Bone marrow (tissue), 2 donors: ENCODE results near the gene CRTC1.
"Not testable (repeated sequence)": the region's sequence is repeated elsewhere in the genome, so short reads cannot be mapped to it uniquely, and the experiment has no call there.

Experiments used
- DNase-seq, 2 donors: peaks; one replicate each; lab custom pipeline; 2025; lab: John Stamatoyannopoulos, UW

CRTC1 gene

DNA sequence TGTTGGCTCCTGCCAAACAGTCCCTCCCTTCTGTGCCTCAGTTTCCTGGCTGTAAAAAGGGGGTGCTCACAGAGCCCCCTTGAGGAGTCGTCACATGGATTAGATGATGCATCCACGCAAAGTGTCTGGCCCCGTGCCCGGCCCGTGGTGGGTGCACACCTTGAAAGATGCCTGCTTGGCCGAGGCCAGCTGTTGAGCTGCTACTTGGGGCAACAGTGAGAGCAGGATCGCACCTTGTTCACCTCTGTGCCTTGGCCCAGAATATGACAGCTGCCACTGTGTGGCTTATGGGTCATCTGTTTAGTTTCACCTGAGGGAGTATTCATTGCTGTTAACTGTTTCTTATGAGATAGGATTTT lies 17.7 kb downstream of the CRTC1 start:
- no peak for DNase-seq

DNA sequence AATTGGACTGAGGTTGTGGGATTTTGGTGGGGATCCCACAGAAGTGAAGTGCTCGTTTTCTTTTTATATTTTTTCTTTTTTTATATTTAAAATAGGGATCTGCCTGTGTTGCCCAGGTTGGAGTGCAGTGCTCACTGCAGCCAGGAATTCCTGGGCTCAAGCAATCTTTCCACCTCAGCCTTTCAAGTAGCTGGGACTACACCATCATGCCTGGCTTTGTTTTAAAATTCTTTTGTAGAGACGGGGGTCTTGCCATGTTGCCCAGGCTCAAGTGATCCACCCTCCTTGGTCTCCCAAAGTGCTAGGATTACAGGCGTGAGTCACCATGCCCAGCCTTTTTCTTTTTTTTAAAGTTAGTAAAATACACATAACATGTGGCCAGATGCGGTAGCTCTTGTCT lies 20.6 kb downstream of the CRTC1 start:
- no peak for DNase-seq

DNA sequence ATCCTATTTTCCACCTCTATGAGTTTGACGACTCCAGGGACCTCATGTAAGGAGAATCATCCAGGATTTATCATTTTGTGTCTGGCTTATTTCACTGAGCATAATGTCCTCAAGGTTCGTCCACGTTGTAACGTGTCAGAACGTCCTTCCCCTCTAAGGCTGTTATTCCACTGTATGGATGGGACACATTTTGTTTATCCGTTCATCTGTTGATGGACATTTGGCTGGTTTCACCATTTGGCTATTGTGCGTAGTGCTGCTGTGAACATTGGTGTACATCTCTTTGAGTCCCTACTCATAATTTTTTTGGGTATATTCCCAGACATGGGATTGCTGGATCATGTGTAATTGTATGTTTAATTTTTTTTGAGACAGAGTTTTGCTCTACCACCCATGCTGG lies 21.5 kb downstream of the CRTC1 start:
- DNase-seq: no peak

GRCh38 chr19:18708452-18709231 lies 25.2 kb downstream of the CRTC1 start:
- no peak for DNase-seq

DNA sequence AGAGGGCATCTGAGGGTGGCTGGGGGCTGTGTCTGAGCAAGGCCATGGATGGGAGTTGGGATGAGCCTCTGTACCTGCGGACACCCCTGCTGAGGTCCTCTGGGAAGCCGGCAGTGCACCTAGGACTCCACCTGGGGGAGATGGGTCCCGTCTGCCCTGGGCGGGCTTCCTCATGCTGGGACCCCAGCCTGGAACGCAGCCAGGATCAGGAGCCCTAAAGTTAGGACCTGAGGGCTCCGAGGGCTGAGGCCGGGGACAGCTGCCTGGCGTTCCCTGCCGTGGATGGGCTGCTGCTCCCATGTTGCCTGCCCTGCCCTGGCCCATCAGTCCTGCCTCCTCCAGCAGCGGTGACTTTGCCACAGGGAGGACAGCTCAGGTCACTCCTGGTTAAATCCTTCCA lies 26.1 kb downstream of the CRTC1 start:
- DNase-seq: no peak

GRCh38 chr19:18710186-18710585 lies 26.7 kb downstream of the CRTC1 start:
- DNase-seq: no peak

- no peak for DNase-seq
Measured at GRCh38 chr19:18710996-18711751, 27.7 kb downstream of the CRTC1 start.

DNA sequence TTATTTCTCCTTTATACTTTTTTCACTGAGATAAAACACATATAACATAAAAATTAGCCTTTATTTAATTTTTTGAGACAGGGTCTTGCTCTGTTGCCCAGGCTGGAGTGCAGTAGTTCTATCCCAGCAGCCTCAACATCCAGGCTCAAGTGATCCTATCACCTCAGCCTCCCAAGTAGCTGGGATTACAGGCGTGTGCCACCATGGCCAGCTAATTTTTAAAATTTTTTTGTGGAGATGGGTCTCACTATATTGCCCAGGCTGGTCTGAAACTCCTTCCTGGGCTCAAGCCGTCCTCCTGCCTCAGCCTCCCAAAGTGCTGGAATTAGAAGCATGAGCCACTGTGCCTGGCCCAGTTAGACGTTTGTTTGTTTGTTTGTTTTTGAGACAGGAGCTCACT lies 28.4 kb downstream of the CRTC1 start:
- DNase-seq: no peak

GRCh38 chr19:18712981-18713380 lies 29.5 kb downstream of the CRTC1 start:
- no peak for DNase-seq

- no peak for DNase-seq
Measured at GRCh38 chr19:18713550-18714117, 30.2 kb downstream of the CRTC1 start.

DNA sequence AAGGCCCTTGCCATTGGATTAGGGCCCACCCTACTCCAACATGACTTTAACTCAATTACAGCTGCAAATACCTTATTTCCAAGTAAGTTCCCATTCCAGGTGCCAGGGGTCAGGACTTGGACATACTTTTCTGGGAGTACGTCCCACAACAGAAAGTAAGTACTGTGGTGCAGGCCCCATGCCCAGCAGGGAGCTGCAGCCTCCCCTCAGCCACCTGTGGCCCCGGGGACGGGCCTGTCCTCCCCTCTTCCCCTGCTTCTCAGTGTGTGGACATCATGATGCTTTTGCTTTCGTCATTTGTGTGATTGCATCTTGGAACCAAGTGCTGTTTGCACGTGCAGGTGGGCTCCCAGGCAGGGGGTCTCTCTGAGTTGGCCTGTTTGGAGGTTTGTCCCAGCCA lies 31.9 kb downstream of the CRTC1 start:
- no peak for DNase-seq

DNA sequence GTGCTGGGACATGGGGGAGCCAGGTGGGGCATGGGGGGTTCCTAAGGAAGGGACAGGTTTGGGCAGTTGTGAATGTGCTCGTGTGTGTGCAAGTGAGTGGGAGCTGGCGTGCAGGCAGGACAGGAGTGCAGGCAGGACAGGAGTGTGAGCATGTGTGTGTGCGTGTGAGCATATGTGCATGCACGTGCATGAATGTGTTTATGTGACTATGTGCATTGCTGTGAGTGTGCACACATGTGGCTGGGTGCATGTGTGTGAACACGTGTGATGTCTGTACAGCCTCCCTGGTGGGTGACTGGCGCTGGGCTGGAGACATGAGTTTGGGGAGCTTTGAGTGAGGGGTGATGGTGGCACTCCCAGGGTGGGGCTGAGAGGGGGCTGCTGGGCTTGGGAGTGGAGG lies 33.4 kb downstream of the CRTC1 start:
- no peak for DNase-seq

GRCh38 chr19:18717601-18718000 lies 34.1 kb downstream of the CRTC1 start:
- no peak for DNase-seq

GRCh38 chr19:18718015-18718526 lies 34.6 kb downstream of the CRTC1 start:
- DNase-seq: no peak

- no peak for DNase-seq
Measured at GRCh38 chr19:18718846-18719458, 35.5 kb downstream of the CRTC1 start.

DNA sequence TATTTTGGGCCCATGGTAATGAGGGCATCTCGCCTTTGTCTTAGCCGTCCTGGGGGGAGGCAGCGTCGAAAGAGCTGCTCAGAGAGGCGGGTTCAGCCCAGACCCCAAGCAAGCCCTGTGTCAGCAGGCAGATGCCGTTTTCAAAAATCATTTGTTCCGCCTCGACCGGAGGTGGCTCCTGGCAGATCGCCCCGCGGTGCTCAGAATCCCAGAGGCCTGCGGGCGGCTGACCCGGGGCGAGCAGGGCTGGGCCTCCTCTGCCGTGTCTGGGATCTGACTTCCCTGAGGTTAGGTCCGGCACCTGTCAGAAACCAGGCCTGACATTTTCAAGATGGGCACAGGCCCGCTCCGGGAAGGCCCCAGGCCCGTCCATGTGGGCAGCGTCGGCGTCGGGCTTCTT lies 36.1 kb downstream of the CRTC1 start:
- no peak for DNase-seq

DNA sequence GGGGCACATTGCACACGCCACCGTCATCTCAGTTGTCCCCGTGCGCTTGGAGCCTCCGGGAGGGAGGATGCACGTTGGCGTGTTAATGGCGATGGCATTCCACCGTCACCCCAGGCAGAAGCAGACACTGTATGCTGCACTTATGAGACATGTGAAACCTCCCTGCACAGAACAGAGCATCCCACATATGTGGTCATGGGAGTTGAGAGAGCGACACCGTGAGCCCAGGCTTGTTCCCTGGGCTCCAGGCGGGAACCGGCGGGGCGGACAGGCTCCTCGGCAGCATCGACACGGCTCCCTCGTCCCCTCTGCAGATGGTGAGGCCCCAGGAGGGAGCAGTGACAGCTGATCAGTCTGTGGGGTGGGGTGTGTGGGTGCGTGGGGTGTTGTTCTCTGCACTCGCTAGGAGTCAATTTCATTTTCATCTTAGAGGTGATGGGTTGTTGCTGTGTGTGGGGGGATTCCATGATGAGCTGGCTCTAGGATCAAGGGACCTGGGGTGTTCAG lies 40.4 kb downstream of the CRTC1 start:
- DNase-seq: no peak

- DNase-seq: no peak
Measured at GRCh38 chr19:18725841-18726770, 42.6 kb downstream of the CRTC1 start.

DNA sequence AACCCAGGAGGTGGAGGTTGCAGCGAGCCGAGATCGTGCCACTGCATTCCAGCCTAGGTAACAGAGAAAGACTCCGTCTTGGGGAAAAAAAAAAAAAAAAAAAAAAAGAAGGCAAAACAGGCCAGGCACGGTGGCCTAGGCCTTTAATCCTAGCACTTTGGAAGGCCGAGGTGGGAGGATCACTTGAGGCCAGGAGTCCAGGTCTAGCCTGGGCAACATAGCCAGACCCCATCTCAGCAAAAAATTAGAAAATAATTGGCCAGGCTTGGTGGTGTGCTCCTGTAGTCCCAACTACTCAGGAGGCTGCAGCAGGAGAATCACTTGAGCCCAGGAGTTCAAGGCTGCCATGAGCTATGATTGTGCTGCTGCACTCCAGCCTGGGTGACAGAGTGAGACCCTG lies 43.4 kb downstream of the CRTC1 start:
- DNase-seq: no peak

GRCh38 chr19:18727602-18728001 lies 44.1 kb downstream of the CRTC1 start:
- not testable (repeated sequence) for DNase-seq

DNA sequence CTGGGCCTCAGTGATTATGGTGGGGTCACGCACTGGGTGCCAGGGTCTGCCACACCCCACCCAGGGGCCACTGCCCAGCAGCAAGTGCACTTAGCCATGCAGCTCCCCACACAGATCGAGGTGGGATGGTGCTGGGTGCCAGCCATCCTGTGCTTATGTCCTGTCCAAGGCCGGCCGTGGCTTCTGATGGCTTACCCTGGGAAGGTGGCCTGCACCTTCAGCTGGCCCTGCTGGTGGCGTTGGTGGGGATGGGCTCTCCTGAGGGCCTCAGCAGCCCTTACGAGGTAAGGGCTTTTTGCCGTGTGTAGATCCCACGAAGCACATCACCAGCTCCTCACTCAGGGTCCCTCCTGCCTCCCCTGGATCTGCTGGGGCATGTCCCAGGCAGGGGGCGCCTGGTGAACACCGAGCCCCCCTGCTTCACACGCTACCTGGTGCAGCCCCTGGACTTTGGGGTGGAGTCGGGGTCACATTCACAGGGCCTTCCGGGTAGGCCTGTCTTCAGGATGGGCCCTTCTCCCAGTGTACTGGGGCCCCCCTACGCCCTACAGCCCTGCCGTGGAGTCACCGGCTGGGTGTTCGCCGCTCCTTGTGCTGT lies 46.6 kb downstream of the CRTC1 start:
- DNase-seq: no peak
